ENCODE results near the gene FOXJ3.

- TF ChIP-seq CTCF (IDR thresholded peaks at IDR 0.05) (no peak), POLR2A (IDR thresholded peaks at IDR 0.05) (no peak)
Measured at GRCh38 chr1:42260376-42261070, 74.5 kb downstream of the FOXJ3 start.

Measured in uterus (tissue), 2 donors.